A549 (cell line): ENCODE data around the gene SCNN1B. TPM values are rescaled to one million over a fixed set of nuclear protein-coding genes. Genes with fewer than 3 reads are reported as not detected.

ENCODE experiments used
- ATAC-seq, 2 experiments: fragments of 200-7000 bp in 1 of 2; fragments of >200 bp in 1 of 2; cut with Nextera tagmentation in 1 of 2; cut with Tn5 transposase in 1 of 2; 3 replicates each; pipeline versions ENCODE4 v1.8.0 to v1.9.1; 2018 to 2020; ENCODE audit warnings: mild to moderate bottlenecking in 1 of 2, moderate library complexity in 1 of 2
- CTCF ChIA-PET: fragments of 300-600 bp; sonication (Branson Sonifier 250); formaldehyde crosslinking; extraction: SDS; loops from one replicate; lab custom pipeline; 2021; ENCODE audit warnings: antibody characterized with exemption, inconsistent platforms; lab: Yijun Ruan, JAX
- POLR2A ChIA-PET: fragments of 350-600 bp; formaldehyde crosslinking; extraction: SDS; loops from one replicate; lab custom pipeline; 2021; ENCODE audit warnings: antibody characterized with exemption, inconsistent platforms; lab: Yijun Ruan, JAX
- DNase-seq, 2 experiments: peaks; one replicate each; pipeline versions ENCODE4 v3.0.0 to v3.0.0-alpha.2; 2011 to 2016; ENCODE audit warnings: low read depth in 1 of 2, low spot score in 1 of 2
- FAIRE-seq: peaks from 2 replicates; lab custom pipeline; 2011; peaks lifted over from hg19 to GRCh38; lab: Jason Lieb, UNC
- H3K27ac ChIP-seq, 2 experiments: fragments of >200 bp; sonication (Bioruptor Twin); formaldehyde crosslinking; 3 replicates each; pipeline ENCODE4 v1.5.1; 2016 to 2017
- H3K4me1 ChIP-seq: fragments of >200 bp; sonication (Bioruptor Twin); formaldehyde crosslinking; 3 replicates; pipeline ENCODE4 v1.6.1; 2016
- H3K4me2 ChIP-seq: fragments of >200 bp; sonication (Bioruptor Twin); formaldehyde crosslinking; 3 replicates; pipeline ENCODE4 v1.6.1; 2016
- H3K4me3 ChIP-seq: fragments of >200 bp; sonication (Bioruptor Twin); formaldehyde crosslinking; 3 replicates; pipeline ENCODE4 v1.5.1; 2016
- H3K9me3 ChIP-seq: fragments of >200 bp; sonication (Bioruptor Twin); formaldehyde crosslinking; 3 replicates; pipeline ENCODE4 v1.6.1; 2016
- CTCF ChIP-seq: fragments of >200 bp; sonication (Bioruptor Twin); formaldehyde crosslinking; IDR thresholded peaks from 3 replicates; pipeline ENCODE4 v1.5.1; 2016
- EHF ChIP-seq: fragments of 250-450 bp; sonication (Bioruptor Pico); IDR thresholded peaks from 2 replicates; pipeline ENCODE4 v1.5.0; 2020; ENCODE audit warnings: mild to moderate bottlenecking
- EP300 ChIP-seq, 2 experiments: fragments of >200 bp; sonication (Bioruptor Twin); formaldehyde crosslinking; IDR thresholded peaks; 2 replicates in 1 of 2; 3 replicates in 1 of 2; pipeline ENCODE4 v1.6.1; 2016 to 2017
- FOSB ChIP-seq: fragments of 250-450 bp; sonication (Bioruptor Pico); IDR thresholded peaks from 2 replicates; pipeline ENCODE4 v1.5.0; 2020; ENCODE audit warnings: mild to moderate bottlenecking, moderate library complexity
- FOSL2 ChIP-seq, 2 experiments: fragments of 450-650 bp in 1 of 2; fragments of >200 bp in 1 of 2; sonication (Bioruptor Twin) in 1 of 2; formaldehyde crosslinking; IDR thresholded peaks; 2 replicates each; pipeline versions ENCODE4 v1.5.0 to v1.6.1; 2016 to 2020; ENCODE audit warnings: mild to moderate bottlenecking in 1 of 2, moderate library complexity in 1 of 2
- FOXS1 ChIP-seq: fragments of 250-450 bp; sonication (Bioruptor Pico); IDR thresholded peaks from 2 replicates; pipeline ENCODE4 v1.5.0; 2020; ENCODE audit warnings: mild to moderate bottlenecking, moderate library complexity
- GATA3 ChIP-seq: IDR thresholded peaks from 2 replicates; pipeline ENCODE4 v1.6.1; 2012; ENCODE audit warnings: borderline replicate concordance
- HOXB13 ChIP-seq: fragments of 250-450 bp; sonication (Bioruptor Pico); IDR thresholded peaks from 2 replicates; pipeline ENCODE4 v1.5.0; 2020; ENCODE audit warnings: low read depth, mild to moderate bottlenecking, moderate library complexity
- KDM5A ChIP-seq: fragments of 200-600 bp; sonication (generic); IDR thresholded peaks from 2 replicates; pipeline ENCODE4 v1.6.1; 2016; ENCODE audit warnings: antibody characterized with exemption, mild to moderate bottlenecking
- MAFK ChIP-seq: fragments of 450-650 bp; IDR thresholded peaks from 2 replicates; pipeline ENCODE4 v1.6.1; 2014; ENCODE audit not compliant: partially characterized antibody
- MAX ChIP-seq: IDR thresholded peaks from 2 replicates; pipeline ENCODE4 v1.6.1; 2012
- NR3C1 ChIP-seq: fragments of >200 bp; sonication (Bioruptor Twin); formaldehyde crosslinking; IDR thresholded peaks from 3 replicates; pipeline ENCODE4 v1.6.1; 2017
- RCOR1 ChIP-seq: fragments of 150-350 bp; IDR thresholded peaks from 2 replicates; pipeline ENCODE4 v1.6.1; 2014; ENCODE audit warnings: antibody characterized with exemption, low read length, low read depth
- REST ChIP-seq: fragments of 200-600 bp; sonication (generic); IDR thresholded peaks from 2 replicates; pipeline ENCODE4 v1.6.1; 2016; ENCODE audit warnings: antibody characterized with exemption, mild to moderate bottlenecking, moderate library complexity
- RNF2 ChIP-seq: fragments of 200-600 bp; sonication (generic); IDR thresholded peaks from 2 replicates; pipeline ENCODE4 v1.6.1; 2016; ENCODE audit warnings: low read depth, mild to moderate bottlenecking, antibody characterized with exemption, moderate library complexity, borderline replicate concordance
- TFCP2L1 ChIP-seq: fragments of 250-450 bp; sonication (Bioruptor Pico); IDR thresholded peaks from 2 replicates; pipeline ENCODE4 v1.5.0; 2021; ENCODE audit warnings: mild to moderate bottlenecking
- TP53 ChIP-seq: fragments of 250-450 bp; sonication (Bioruptor Pico); IDR thresholded peaks from 2 replicates; pipeline ENCODE4 v1.5.0; 2021; ENCODE audit warnings: mild to moderate bottlenecking, moderate library complexity
- ZFP36 ChIP-seq: fragments of 450-650 bp; IDR thresholded peaks from 2 replicates; pipeline ENCODE4 v1.6.1; 2014; ENCODE audit warnings: borderline replicate concordance; ENCODE audit not compliant: partially characterized antibody
- ZNF302 ChIP-seq: fragments of 250-450 bp; sonication (Bioruptor Pico); IDR thresholded peaks from 2 replicates; pipeline ENCODE4 v1.9.0; 2021; ENCODE audit warnings: inconsistent platforms, mild to moderate bottlenecking, moderate library complexity
- WGBS: methylation state at CpG from one replicate; pipeline ENCODE4 v1.1.6; 2017; ENCODE audit errors: missing lambda C conversion rate; 5-methylcytosine and 5-hydroxymethylcytosine counted together
- polyA plus RNA-seq, 4 experiments: library from polyadenylated mRNA; depleted of rRNA in 3 of 4; stranded (reverse); fragments of >200 nt; fragmentation: RNase III in 1 of 4; extraction: RNeasy Plus Mini Kit Qiagen cat#74134 plus additional on column Dnase treatment in 1 of 4; gene quantifications; 2 replicates in 3 of 4; 3 replicates in 1 of 4; pipeline ENCODE4 v1.2.3, GENCODE V29; 2011 to 2017

Gene SCNN1B
- polyA plus RNA-seq, 2 of the 4 experiments (the other 2 are of a cell fraction), result 0.25 TPM; not detected in 1

GRCh38 chr16:23368469-23368868 lies 66.4 kb downstream of the SCNN1B start:
- CTCF ChIA-PET, result interaction anchor here (0.6 to 2.8 kb wide), 2 partner anchors 67 to 185 kb away, joined by 6 to 10 read pairs; no protein-coding TSS in a partner anchor

GRCh38 chr16:23369416-23369815 lies 67.3 kb downstream of the SCNN1B start:
- FAIRE-seq (no peak), ATAC-seq (no peak), DNase-seq (no peak)
- Histone ChIP-seq H3K4me2 (no peak overlapping the region), H3K9me3 (no peaks in the 10 kb centered on the region), H3K4me1 (peaks cover 7% of the 10 kb centered on the region; the same call in 1 of the 3 replicates), H3K27ac (no peak overlapping the region; a peak in 1 of 6 replicates), H3K4me3 (no peak overlapping the region)
- POLR2A ChIA-PET, result no interaction called here
- CTCF ChIA-PET, result interaction anchor here (0.9 kb wide), 1 partner anchor 65 kb away, joined by 3 read pairs; no protein-coding TSS in a partner anchor
- TF ChIP-seq HOXB13 (CRISPR knock-in tag) (no peak), ZNF302 (CRISPR knock-in tag) (no peak), FOXS1 (CRISPR knock-in tag) (no peak), RNF2 (no peak), KDM5A (no peak), ZFP36 (no peak), GATA3 (no peak), REST (no peak), EHF (CRISPR knock-in tag) (no peak), TP53 (CRISPR knock-in tag) (no peak)
- 71% methylated on average over 7 of the region's 7 CpGs for WGBS

More at GRCh38 chr16:23368469-23368868, 66.4 kb downstream of the SCNN1B start:
- Histone ChIP-seq H3K9me3 (no peaks in the 10 kb centered on the region), H3K4me3 (no peak overlapping the region), H3K27ac (no peak overlapping the region), H3K4me1 (peaks cover 7% of the 10 kb centered on the region; the same call in 1 of the 3 replicates), H3K4me2 (no peak overlapping the region)
- 16% methylated on average over 5 of the region's 5 CpGs for WGBS
- no peak for DNase-seq
- ATAC-seq, result no peak; a peak in 1 of 6 replicates
- POLR2A ChIA-PET, result no interaction called here
- no peak for TF ChIP-seq TFCP2L1
- no peak for TF ChIP-seq FOSL2 (IDR thresholded peaks at IDR 0.05)
- peak; percentile 37; the same call in 1 of the 2 replicates for TF ChIP-seq FOSL2 (CRISPR knock-in tag; IDR thresholded peaks at IDR 0.05)
- FAIRE-seq, result no peak

GRCh38 chr16:23371368-23371767 lies 69.3 kb downstream of the SCNN1B start:
- FAIRE-seq, result no peak

GRCh38 chr16:23373436-23374219 lies 71.5 kb downstream of the SCNN1B start:
- ChIA-PET POLR2A (no interaction called here), CTCF (interaction anchor here (1.6 kb wide), 1 partner anchor 61 kb away, joined by 5 read pairs; no protein-coding TSS in a partner anchor)
- TF ChIP-seq MAFK, result no peak
- TF ChIP-seq REST, result no peak
- TF ChIP-seq MAX, result no peak
- no peak for TF ChIP-seq TP53 (CRISPR knock-in tag)
- TF ChIP-seq NR3C1, result no peak
- no peak for TF ChIP-seq HOXB13 (CRISPR knock-in tag)
- TF ChIP-seq KDM5A, result no peak
- no peak for TF ChIP-seq CTCF
- TF ChIP-seq ZFP36, result no peak

More at GRCh38 chr16:23371368-23371767, 69.3 kb downstream of the SCNN1B start:
- H3K27ac ChIP-seq, result no peak overlapping the region
- WGBS, result 10% methylated on average over 2 of the region's 9 CpGs
- ChIA-PET CTCF (no interaction called here), POLR2A (no interaction called here)
- H3K4me1 ChIP-seq, result peaks cover 7% of the 10 kb centered on the region; the same call in 1 of the 3 replicates
- H3K4me3 ChIP-seq, result no peak overlapping the region
- TF ChIP-seq RCOR1 (no peak), NR3C1 (no peak), EP300 (IDR thresholded peaks at IDR 0.05) (no peak), FOSB (CRISPR knock-in tag) (no peak)
- DNase-seq (no peak), ATAC-seq (no peak)
- H3K4me2 ChIP-seq, result no peak overlapping the region
- no peaks in the 10 kb centered on the region for H3K9me3 ChIP-seq

More at GRCh38 chr16:23373436-23374219, 71.5 kb downstream of the SCNN1B start:
- H3K4me2 ChIP-seq, result no peak overlapping the region
- no peaks in the 10 kb centered on the region for H3K9me3 ChIP-seq
- FAIRE-seq (no peak), ATAC-seq (no peak), DNase-seq (no peak)
- H3K4me1 ChIP-seq, result peaks cover 2% of the 10 kb centered on the region; the same call in 1 of the 3 replicates
- H3K27ac ChIP-seq, result no peak overlapping the region
- H3K4me3 ChIP-seq, result no peak overlapping the region
- WGBS, result 83% methylated on average over 8 of the region's 13 CpGs
